ENCODE results near the gene RFT1. TPM values are rescaled to one million over a fixed set of nuclear protein-coding genes. Genes with fewer than 3 reads are reported as not detected.

Gene RFT1
- total RNA-seq, 1 donor from 2014 or later, result 8.5 TPM

DNA sequence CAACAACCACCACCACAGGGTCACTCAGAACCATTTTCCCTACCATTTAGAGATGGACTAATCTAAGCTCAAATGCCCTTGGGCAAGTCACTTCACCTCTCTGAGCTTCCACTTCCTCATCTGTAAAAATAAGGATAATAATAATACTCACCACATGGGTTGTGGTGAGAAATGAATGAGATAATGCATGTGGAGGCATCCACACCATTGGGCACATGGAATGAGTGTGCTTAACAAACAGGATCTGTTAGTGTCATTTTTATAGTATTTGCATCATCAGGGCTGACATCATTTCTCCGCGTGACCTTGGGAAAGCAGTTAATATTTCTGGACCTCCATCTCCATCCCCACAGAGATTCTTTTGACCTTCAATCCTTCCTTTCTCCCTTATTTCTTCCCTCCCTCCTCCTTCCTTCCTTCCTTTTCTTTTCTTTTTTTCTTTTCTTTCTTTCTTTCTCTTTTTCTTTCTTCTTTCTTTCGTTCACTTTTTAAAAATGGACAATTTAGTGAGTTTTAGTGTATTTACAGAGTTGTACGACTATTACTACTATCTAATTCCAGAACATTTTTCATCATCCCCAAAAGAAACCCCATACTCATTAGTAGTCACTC, 7.7 kb upstream of the RFT1 start:
- ATAC-seq, result no peak
- no peak for DNase-seq
- intact Hi-C loops (cut with micrococcal nuclease), result no loop called here

DNA sequence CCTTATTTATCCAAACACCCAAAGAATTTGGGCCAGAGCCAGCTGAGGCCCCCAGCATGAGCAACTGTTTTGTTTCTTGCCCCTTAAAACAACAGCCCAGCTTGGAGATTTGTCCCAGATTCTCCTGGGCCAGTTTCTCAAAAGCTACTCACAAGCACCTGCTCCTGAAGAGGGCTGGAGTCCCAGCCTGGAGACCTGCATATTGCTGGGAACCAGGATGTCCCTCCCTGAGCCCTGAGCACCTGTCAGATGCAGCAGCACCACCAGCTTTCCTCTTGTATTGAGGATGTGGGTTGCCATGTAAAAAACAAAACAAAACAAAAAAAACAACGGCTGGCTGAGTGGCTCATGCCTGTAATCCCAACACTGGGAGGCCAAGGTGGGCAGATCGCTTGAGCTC, 7.0 kb upstream of the RFT1 start:
- no peak for ATAC-seq
- no peak for DNase-seq
- intact Hi-C loops (cut with micrococcal nuclease), result no loop called here

GRCh38 chr3:53134631-53135232, 4.5 kb upstream of the RFT1 start:
- peak; percentile 79 for DNase-seq
- ATAC-seq, result peak; percentile 74
- intact Hi-C loops (cut with micrococcal nuclease), result no loop called here

GRCh38 chr3:53132347-53132746, 2.1 kb upstream of the RFT1 start:
- ATAC-seq (no peak), DNase-seq (no peak)
- intact Hi-C loops (cut with micrococcal nuclease), result no loop called here

- ATAC-seq (no peak), DNase-seq (no peak)
- intact Hi-C loops (cut with micrococcal nuclease), result no loop called here
Observed at GRCh38 chr3:53131096-53131495, 861 bp upstream of the RFT1 start.

DNA sequence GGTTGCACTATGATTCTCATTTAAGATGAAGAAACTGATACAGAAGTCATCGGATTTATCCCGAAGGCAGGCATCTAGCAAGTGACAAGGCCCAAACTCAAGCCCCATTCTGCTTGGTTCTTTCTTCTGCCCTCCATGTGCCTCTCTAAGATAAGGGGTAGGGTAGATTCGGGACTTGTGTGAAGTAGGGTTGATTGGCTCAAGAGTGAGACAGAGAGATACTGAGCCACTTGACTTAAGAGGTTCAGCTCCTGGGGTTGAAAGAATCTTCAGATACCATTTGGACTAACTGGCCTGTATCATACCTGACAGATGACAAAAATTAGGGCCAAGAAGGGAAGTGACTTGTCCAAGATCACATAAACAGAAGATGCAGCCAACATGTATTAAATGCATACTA, 891 bp downstream of the RFT1 start:
- DNase-seq, result no peak
- intact Hi-C loops (cut with micrococcal nuclease), result no loop called here
- no peak for ATAC-seq

DNA sequence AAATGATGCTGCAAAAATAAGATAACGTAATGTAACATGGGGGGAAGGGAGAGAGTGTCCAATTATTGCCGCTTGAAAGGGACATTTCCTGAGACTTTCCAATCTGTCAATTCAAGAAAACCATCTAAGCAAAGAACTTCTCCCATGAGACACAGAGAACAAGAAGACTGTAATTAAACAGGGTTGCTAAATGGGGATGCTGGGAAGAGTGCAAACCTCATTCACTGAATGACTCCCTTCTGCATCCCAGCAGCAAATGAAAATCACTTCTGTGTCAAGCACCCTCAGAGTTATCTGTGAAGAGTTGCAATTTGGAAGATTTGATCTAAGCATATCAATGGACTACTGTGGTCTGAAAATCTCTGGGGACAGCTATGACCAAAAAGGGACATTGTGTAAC, 3.6 kb downstream of the RFT1 start:
- no peak for DNase-seq
- ATAC-seq, result no peak
- intact Hi-C loops (cut with micrococcal nuclease), result no loop called here

DNA sequence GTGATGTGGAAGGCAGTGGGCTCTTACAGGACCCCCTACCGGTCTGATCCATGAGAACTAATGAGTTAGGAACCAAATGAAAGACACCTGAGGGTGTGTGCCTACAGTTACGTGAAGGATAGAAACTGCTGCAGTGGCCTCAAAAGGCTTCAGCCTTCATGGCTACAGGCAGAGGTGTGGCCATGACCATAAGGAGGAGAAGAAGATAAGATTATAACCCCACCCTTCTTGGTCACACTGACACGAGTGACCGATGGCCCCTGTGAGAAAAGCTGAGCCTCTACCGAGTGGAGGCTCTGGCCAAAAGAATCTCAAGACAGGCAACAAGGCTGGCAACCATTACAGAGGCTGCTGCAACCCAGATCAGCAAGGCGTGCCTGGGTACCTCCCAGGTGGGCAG, 6.3 kb downstream of the RFT1 start:
- DNase-seq (no peak), ATAC-seq (no peak)
- intact Hi-C loops (cut with micrococcal nuclease), result no loop called here

GRCh38 chr3:53123510-53123909, 6.7 kb downstream of the RFT1 start:
- ATAC-seq (no peak), DNase-seq (no peak)
- intact Hi-C loops (cut with micrococcal nuclease), result no loop called here

GRCh38 chr3:53122933-53123305, 7.3 kb downstream of the RFT1 start:
- DNase-seq (no peak), ATAC-seq (peak; percentile 12)
- intact Hi-C loops (cut with micrococcal nuclease), result no loop called here

GRCh38 chr3:53122255-53122932, 7.8 kb downstream of the RFT1 start:
- intact Hi-C loops (cut with micrococcal nuclease), result no loop called here
- ATAC-seq (peak; percentile 76), DNase-seq (no peak)

DNA sequence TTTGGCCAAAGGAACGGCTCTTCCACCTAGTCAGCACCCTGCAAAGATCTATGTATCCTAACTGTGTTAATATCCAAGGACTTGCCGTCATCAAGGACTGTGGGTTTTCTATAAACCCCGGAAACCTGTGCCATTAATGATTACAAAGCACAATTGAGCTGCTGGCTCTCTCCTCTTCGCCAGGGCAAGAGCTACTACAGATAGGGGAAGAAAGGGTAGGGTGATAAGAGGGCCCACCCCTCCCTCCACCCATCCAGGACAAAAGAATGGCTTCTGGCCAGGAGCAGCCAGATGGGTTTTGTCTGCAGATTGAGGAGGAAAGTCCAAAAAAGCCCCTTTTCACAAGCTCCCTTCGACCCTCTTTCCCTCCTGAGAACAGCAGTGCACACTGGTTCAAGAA, 9.9 kb downstream of the RFT1 start:
- intact Hi-C loops (cut with micrococcal nuclease), result no loop called here
- DNase-seq, result no peak
- ATAC-seq, result peak; percentile 26

DNA sequence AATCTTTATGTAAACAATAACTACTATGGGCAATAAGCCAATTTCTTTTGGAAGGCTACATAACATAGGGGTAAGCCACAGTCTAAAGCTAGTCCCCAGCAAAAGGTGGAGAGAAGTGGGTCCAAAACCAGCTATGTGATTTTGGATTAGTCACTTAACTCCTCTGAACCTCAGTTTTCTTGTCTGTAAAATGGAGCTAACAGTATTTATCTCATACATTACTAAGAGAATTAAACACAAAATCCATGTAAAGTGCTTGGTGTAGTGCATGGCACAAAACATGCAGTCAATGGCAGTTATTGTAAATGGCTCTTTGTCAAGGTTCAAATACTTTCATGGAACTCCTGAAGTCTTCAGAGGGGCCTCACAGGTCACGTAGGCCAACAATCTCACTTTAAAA, 13.3 kb downstream of the RFT1 start:
- intact Hi-C loops (cut with micrococcal nuclease), result no loop called here
- ATAC-seq (no peak), DNase-seq (no peak)

DNA sequence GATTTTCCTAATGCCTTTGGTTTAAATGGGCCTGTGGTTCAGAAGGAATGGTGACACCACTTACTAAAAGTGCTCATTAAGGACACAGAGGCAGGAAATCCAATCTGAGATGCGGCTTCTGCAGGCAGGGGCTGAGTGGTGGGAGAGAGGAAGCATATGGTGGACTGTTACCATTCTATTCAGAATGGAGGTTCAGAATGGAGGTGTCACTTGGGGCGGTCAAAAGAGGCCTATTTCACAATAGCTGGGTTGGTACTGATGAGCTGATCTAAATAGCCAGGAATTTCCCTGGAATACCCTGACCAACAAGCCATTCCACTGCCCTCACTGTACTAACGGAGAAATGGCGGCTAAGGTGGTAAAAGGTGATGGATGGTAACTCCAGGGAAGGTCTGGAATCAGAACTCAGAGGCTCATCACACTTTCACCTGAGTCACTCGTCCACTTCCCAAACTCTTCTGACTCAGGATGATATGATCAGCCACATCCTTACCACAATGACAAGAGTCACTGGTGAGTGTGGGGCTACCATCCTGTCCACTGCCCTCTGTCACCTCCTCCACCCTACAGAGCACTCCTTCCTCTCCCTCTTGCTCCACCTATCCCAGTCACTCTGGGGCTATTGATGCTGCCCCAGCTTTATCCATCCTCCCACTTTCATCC, 15.7 kb downstream of the RFT1 start:
- DNase-seq (no peak), ATAC-seq (no peak)
- intact Hi-C loops (cut with micrococcal nuclease), result loop anchor here (2.0 kb wide), 1 partner anchor 82 kb away; no protein-coding TSS in a partner anchor

- ATAC-seq (peak; percentile 85), DNase-seq (peak; percentile 77)
- intact Hi-C loops (cut with micrococcal nuclease), result loop anchor here (2.0 kb wide), 1 partner anchor 83 kb away; no protein-coding TSS in a partner anchor
Observed at GRCh38 chr3:53114011-53114400, 16.2 kb downstream of the RFT1 start.

GRCh38 chr3:53113293-53114010, 16.8 kb downstream of the RFT1 start:
- DNase-seq (peak; percentile 87), ATAC-seq (peak; percentile 91)
- intact Hi-C loops (cut with micrococcal nuclease), result loop anchor here (2.0 kb wide), 1 partner anchor 83 kb away; no protein-coding TSS in a partner anchor

- DNase-seq (no peak), ATAC-seq (no peak)
- intact Hi-C loops (cut with micrococcal nuclease), result no loop called here
Observed at GRCh38 chr3:53111822-53112221, 18.4 kb downstream of the RFT1 start.

DNA sequence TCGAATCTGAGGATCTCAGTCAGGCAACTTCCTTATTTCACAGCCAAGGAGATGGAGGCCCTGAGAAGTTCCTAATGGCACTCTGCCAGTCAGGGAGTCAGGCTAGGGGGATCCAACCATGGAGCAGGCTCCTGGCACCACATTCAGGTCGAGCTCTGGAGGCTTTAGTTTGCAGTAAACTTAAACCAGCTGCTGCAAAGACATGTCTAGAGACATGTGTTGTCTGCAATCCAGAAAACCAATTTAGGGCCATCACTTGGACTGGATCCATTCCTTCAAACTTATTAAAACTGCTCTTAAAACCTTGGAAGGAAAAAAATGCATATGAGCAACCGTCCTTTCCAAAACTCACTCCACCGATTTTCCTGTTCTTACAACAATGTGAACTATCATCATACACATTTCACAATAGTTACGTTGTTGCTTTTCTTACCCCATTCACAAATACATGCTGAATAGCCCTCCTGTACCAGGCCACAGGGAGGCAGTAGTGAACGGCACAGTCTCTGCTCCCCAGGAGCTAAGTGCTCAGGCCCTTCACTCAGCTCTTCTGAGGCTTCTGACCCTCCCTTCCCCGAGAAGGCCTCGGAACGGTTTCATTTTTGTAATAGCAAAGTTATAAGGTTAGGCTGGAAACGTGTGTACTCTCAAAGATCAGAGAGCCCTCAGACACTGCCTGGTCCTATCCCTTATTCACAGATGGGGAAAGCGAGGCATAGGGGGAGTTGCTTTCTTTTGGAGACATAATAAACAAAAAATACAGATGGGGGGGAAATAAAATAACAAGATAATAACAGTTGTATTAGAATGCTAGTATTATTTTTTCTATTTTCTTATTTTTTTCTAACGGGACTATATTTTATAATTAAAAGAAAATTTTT, 20.1 kb downstream of the RFT1 start:
- DNase-seq (peak; percentile 50), ATAC-seq (peak; percentile 48)
- intact Hi-C loops (cut with micrococcal nuclease), result no loop called here

GRCh38 chr3:53109190-53109589, 21.0 kb downstream of the RFT1 start:
- no peak for ATAC-seq
- no peak for DNase-seq
- intact Hi-C loops (cut with micrococcal nuclease), result no loop called here

Measured in left ventricle myocardium superior (tissue), 1 donor.